Skeletal muscle cell (primary cell): ENCODE measurements around the gene ZNF740.

Source experiments
- DNase-seq: peaks from one replicate; pipeline ENCODE4 v3.0.0-alpha.2; 2010; ENCODE audit warnings: low read depth
- H3K4me3 ChIP-seq: 2 replicates; pipeline ENCODE4 v1.5.1; 2011; ENCODE audit warnings: low read depth, mild to moderate bottlenecking, control low read depth, low read length, moderate library complexity

Gene ZNF740

DNA sequence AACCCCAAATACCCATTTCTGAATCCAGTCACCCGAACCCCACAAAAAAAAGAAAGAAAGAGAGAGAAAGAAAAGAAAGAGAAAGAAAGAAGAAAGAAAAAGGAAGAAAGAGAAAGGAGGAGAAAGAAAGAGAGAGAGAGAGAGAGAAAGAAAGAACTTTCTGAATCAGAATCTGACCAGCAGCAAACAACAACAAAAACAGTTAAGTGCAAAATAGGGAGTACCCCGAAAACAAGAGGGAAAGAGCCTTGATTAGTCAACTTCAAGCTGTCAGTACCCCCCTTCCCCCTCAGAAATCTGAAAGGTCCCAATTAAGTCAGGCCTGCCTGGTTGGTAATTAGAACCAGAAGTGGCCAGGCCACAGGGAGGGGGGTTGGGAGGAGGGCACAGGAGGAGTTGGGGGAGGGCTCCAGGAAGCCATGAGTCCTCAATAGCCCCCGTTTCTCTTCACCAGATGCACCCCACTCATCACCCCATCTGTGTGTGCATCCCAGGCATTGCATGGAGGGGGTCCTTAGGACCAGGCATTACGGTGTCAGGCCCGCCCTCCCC lies 41.7 kb downstream of the ZNF740 start:
- H3K4me3 ChIP-seq, result peak overlapping the region; percentile 80
- no peak for DNase-seq

DNA sequence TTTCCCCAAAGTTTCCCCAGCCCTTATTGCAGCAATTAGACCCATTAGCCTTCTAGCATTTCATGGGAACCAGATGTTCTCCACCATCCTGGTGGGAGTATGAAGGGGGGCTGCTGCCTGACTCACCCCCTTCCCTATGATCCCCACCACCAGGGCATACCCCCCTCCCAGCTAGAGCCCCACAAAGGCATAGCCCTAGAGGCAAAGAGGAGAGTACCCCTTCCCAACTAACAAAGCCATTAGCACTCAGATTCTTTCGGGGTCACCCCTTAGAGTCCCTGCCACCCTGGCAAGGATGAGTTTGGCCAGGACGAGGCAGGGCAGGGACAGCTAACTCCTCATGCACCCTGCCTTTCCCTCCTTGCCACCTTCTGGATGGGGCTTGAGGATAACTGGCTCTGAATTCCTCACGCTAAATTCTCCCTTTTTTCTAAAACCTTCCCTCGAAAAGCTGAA lies 42.3 kb downstream of the ZNF740 start:
- DNase-seq, result no peak
- H3K4me3 ChIP-seq, result no peak overlapping the region

DNA sequence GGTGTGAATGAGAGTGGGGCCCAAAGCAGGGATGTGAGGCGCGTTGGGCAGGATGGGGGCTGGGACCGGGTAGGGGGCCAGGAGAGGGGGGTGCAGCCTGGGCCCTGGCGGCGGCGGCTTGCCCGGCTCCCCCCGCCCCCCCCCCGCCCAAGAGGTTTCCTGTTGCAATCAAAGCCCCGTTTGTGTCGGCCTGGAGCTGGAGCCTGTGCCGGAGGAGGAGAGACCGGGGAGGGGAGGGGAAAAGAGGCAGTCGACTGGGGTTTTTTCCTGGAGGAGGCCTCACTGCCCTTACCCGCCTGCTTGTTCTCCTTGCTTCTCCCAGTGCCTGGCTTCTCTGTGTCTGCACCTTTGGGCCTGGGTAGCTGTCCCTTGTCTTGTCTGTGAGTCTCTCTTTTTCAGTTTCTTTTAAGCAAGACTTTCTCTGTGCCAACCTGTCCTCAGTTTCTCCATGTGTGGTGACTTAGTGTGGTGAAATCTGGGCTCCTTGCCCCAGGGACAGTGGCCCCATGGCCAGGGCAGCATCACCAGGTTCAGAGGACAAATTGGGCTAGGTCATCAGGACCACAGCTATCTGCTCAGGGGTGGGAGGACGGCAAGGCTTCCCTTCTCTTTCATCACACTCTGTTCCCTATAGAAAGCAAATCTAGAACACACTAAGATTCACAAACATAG lies 43.0 kb downstream of the ZNF740 start:
- no peak for DNase-seq
- no peak overlapping the region for H3K4me3 ChIP-seq

DNA sequence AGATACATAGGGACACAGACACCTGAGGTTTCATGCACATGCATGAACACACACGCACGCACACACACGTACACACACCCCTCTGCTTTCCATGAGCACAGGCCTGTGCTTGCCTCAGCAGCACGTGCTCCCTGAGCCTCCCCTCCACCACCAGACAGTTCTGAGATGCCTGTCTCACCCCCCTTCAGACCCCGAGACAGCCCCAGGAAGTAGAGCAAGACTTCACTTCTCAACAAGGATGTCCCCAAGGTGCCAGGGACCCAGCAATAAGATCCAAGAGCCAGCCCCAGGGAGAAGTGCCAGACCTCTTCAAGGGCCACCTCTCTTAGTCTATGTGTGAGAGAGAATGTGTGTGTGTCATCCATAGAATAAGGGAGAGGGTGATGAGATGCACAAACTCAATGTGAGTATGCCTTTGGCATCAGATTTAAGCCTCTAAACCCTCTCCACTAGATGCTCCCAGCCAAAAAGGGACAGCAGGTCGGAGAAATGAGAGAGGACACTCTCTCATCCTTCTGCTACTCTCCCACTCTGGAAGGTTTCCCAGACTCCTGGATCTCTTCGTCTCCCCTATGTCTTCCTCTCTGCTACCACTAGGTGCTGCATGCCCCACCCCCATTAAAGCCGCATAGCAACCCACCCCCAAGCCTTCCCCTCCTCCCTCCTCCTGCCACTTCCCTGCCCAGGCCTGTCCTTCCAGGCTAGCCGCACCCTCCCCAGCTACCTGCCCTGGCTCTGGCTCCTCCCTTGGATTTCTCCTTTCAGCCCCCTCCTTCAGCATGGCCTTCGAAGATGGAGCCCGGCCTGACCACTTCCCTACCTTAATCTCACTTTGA lies 43.8 kb downstream of the ZNF740 start:
- no peak for DNase-seq
- no peak overlapping the region for H3K4me3 ChIP-seq

DNA sequence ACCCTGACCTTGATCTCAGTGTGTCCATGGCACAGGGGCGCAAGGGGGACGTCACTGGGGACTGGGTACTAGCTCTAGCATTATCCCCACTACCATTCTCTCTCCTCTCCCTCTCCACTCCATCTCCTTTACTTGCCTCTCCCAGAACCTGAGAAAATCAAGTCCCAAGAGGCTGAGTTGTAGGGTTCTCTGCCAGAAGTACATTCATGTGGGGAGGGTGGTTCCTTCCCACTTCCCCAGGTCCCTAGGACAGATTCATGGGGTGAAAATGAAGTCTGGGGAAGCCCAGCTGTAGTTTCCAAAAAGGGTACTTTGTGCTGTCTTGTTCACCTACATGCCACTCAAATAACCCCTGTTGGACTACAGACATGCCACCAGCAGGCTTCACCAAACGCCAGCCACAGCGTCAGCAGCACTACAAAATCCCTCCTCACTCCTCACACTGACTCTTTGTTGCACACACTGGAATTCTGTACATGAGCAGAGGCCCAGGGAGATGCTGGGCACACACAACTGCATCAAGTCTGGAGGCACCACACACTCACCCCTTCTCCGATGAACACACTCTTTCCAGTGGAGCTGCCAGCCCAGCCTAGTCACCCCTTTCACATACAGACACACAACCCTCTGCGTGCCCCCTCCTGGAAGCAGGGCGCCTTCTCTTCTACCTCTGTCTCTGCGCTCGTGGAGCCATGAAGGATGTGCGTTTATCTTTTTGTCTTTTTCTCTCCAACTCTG lies 44.5 kb downstream of the ZNF740 start:
- no peak for DNase-seq
- H3K4me3 ChIP-seq, result no peak overlapping the region

DNA sequence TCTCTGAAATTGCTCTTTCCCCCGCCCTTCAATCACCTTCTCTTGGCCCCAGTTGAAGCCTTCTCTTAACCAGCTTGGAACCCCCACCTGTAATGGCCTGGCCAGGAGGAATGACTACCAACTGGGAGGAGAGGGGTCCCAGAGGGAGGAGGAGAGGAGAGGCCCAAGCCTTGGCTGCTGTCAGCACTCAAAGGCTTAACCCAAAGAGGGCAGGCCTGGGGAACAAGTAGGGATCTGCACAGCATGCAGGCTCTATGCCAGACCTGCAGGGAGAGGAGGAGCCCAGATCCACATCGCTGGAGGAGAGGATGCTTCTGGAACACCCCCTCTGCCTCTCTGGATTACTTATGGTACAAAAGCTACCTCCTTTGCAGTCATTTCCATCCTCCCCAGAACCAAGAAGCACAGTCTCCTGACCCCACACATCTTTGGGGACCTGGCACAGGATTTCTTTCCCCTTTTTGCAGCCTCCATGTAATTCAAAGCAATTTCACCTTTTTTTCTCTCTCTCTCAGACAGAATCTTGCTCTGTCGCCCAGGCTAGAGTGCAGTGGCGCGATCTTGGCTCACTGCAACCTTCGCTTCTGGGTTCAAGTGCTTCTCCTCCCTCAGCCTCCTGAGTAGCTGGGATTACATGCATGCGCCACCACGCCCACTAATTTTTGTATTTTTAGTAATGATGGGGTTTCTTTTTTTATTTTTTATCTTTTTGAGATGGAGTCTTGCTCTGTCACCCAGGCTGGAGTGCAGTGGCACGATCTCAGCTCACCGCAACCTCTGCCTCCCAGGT lies 45.3 kb downstream of the ZNF740 start:
- no peak overlapping the region for H3K4me3 ChIP-seq
- DNase-seq, result no peak

DNA sequence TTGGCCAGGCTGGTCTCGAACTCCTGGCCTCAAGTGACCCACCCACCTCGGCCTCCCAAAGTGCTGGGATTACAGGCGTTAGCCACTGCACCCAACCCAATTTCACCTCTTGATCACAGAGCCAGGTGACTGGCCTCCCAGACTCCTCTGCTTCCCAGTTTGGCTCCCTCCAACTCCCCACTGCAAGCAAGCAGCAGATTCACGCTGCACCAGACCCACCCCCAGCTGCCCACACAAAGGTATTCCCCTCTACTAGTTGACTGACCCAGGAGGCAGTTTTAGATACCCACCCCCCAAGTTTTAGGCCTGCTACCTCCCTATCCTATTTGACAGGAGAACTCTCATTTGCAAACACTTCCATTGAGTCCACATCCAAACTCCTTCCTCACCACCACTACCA lies 46.3 kb downstream of the ZNF740 start:
- no peak for DNase-seq
- no peak overlapping the region for H3K4me3 ChIP-seq

DNA sequence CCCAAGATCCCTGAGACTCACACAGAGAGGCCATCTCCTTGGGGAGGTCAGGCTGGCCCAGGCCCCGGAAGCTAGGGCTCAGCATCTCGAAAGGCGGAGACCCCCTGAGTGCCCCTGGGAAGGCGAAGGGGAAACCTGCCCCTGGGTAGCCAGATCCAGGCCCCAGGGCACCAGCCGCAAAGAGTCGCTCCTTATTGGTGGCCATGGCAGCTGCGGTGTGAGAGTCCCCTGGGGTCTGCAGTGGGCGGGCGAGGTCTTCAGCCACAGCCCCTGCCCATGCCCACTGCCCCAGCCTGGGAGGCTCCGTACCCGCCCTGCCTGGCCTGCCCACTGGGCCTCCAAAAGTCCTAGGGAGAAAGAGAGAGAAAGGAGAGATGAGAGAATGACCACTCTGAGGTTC lies 46.8 kb downstream of the ZNF740 start:
- DNase-seq, result no peak
- no peak overlapping the region for H3K4me3 ChIP-seq

DNA sequence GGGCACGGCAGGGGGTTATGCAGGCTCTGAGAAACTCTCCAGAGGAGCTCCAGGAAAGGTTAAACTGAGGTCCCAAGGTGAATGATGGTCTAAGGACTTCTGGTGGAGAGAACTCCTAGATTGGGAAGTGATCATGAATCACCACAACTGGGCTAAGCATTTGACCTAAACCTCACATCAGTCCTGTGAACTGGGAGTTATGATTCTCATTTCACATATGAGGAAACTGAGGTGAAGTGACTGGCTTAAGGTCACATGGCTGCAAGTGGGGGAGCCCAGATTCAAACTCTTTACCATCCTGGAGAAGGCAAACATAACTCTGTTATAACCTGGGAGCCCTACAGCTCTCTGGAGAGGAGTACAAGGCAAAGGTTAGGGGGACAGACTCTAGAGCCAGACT lies 47.3 kb downstream of the ZNF740 start:
- H3K4me3 ChIP-seq, result no peak overlapping the region
- DNase-seq, result no peak

DNA sequence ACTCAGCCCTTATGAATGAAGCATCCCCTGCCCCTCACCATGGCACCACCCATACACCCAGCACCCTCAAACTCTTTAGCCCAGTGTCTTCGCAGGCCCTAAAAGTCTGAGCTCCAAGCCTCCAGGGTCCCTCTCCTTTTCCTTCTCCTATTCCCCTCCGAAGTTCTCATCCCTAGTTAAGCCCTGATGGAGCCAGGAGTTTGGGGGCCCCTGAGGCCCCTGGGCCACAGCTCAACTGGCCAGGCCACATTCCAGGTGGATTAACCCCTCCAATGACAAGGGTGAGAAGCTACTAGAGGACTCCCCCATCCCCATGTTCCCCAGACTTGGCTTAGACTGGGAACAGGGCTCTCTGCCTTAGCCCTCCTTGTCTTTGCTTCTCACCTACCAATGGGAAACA lies 48.9 kb downstream of the ZNF740 start:
- H3K4me3 ChIP-seq, result no peak overlapping the region
- DNase-seq, result no peak

DNA sequence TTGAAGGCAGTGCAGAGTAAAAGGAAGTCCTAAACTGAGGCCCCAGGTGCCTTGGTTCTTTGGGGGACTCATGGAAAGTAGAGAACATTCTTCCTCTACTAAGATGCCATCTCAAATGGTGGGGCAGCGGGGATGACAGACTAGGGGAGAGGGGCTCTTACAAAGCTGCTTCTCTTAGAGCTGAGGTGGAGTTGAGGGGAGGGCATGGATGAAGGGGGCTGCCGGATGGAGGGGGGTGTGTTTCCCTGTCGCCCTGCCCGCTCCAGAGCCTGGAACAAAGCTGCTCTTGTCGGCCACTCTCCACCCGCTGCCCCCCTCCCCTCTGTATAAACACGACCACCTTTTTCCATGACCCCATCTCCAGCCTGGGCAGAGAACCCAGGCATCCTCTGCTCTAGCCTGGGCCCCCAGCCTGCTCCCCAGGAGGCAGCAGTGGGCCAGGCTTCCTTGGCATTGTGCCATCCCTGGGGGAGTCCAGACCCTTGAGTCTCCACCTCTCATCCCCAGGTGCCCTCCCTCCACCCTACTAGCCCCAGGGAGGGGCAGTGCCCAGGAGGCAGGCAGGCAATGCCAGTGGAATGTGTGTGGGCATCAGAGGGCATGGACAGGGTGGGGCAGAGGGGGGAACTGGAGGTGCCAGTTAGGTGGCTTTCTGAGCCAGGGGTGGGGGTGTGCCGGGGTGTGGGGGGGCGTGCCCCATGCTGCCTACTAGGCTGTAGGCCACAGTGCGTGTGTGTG lies 49.8 kb downstream of the ZNF740 start:
- no peak for DNase-seq
- no peak overlapping the region for H3K4me3 ChIP-seq

DNA sequence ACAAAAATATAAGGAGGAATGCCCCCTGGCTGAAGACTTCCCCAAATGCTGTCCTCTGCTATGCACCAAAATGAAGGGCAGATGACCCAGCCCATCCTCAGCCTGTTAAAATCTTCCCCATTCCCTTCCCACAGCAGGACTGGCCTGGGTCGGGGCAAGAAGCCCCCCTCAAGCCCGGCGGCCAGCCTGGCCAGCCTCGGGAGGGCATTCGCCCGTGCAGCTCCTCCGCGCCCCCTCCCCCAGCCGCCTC lies 51.1 kb downstream of the ZNF740 start:
- peak overlapping the region; percentile 57 for H3K4me3 ChIP-seq

DNA sequence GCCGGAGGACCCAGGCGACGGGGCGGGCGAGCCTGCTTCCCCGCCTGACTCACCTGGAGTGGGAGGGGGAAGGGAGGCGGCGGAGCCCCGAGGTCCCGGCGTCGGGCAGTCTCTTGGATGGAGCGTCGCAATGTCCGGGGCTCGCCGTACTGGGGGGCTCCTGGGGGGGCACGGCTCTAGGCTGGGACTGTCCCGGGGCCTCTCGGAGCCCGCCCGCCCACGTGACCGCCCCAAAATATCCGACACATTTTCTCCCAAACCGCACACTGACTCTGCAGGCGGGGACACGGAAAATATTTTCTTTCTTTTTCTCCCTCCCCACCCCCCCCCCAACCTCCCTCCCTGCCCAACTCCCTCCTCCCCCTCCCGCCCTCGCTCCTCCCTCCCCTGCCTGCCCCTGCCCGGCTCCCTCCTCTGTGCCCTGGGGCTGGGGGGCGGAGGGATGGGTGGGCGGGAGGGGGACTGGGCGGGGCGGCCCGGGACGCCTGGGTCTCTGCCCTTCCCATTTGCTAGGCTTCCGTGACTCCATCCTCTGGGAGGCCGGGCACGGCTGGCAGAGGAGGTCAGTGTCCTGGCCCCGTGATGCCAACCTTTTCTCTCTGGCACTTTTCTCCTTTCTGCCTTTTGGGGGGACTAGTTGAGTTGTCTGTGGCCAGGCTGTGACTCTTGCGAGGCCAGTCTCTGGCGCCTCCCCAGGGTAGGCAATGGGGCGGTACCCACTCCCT lies 51.6 kb downstream of the ZNF740 start, which contains the start of gene RARG:
RARG (minus strand) TSS at position 289 of the 725 bp plus-strand sequence. CDS start 4,664 bp downstream, outside the sequence.
- no peak for DNase-seq
- H3K4me3 ChIP-seq, result peak within 1 kb of the TSS; percentile 57

More for the DNA sequence above, 51.1 kb downstream of the ZNF740 start:
- no peak for DNase-seq

DNA sequence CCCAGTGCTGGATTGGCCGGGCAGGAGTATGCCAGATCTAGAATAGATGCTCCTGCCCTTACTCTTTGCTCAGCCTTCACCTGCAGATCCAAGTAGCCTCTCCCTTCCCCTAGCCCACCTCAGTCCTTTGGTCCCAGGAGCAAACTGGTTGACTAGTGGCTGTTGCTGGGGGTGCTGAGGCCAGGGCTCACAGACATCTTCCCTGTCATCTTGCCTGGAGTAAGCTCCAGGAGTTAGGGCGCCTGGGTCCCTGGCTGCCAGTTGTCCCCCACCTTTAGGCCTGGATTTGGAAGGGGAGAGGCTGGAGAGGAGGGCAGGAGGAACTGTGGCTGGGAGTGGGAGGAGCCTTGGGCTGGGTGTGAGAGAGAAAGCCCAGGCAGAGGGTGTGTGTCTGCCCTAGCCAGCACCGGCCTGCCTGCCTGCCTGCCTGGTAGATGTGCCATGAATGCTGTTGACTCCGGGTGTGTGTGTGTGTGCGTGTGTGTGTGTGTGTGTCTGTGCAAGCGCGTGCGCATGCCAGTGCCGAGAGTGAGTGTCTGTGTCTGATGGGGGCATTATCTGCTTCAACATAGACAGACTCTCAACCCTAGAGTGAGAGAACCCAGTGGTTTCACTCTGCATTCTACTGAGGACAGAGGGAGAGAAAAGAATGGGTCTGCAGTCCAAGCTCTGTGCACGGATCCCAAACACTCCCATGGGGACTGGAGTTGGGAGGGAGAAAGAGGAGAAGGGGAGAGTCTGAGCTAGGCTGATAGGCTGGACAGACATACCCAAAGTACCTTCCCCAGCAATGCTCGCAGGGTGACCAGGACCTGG lies 52.3 kb downstream of the ZNF740 start:
- no peak for DNase-seq
- H3K4me3 ChIP-seq, result peak overlapping the region; percentile 49

DNA sequence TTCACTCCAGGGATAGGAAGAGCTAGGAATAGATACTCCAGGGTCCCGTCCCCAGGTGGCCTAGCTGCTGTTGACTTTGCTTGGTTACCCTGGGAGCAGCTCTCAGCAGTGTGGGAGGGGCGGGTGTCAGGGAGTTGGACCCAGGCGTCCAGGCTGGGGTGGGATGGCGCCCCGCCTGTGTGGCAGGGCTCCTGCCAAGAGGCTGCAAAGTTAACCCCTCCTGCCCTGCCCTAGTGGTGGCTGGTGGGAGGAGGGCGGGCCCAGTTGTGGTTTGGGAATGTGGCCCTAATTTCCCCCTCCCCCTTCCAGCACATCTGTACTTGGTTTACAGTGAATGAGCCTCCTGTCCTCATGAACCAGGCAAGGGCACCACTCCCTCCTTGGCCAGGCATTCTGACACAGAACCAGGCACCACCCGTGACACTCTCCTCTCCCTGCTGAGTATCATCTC lies 53.2 kb downstream of the ZNF740 start:
- no peak for DNase-seq
- H3K4me3 ChIP-seq, result no peak overlapping the region

DNA sequence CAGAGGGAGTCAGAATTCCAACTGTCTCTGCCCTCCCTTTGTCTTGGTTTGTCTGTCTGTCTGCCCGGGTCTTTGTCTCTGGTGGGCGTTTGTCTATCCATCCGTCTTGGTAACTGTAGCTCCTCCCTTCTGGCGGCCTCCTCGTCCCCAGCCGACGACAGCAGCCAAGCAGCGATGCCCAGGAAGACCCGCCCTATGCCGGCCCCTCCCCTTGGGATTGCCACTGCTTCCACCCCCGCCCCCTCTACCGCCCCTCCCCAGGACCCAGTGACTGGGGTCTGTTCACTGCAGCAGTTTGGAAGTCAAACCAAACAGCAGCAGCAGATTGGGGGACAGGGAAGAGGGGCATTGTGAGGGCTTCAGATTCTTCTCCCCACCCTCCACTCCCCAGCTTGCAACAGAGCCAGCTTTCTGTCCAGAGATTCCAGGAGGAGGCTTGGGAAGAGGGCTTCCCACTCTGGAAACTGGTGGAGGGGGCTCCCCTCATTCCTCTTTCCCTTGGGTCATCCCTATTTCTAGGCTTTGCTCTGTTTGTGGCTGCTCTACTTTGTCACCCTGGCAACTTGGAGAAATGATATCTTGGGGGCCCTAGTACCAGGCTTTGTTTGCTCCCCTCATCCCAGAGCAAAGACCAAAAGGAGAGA lies 53.9 kb downstream of the ZNF740 start:
- no peak overlapping the region for H3K4me3 ChIP-seq
- no peak for DNase-seq

DNA sequence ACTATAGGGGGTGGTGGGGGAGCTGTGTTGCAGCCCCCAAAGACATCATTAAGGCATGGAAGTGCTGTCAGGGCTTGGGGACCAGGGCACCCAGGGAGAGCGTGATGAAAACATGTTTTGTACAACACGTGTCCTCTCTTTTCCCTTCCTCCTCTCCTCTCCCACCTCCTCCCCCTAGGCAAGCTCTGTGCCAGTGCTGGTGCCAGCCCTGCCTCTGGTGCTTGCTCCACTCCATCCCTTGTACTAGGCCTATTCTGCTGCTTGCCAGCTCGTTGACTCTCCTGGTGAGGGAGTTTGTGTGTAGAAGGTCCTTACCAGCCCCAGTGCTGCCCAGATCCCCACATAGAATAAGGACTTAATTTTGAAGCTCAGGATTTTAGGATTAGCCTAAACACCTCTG lies 54.6 kb downstream of the ZNF740 start:
- H3K4me3 ChIP-seq, result no peak overlapping the region
- no peak for DNase-seq
